Measurements from ENCODE around the gene CMIP.

The CMIP gene

GRCh38 chr16:81694494-81695280 lies 250.1 kb downstream of the CMIP start:
- Histone ChIP-seq H2AFZ (ENCODE audit: insufficient read depth, low read length, poor library complexity) (no peak overlapping the region), H4K12ac (ENCODE audit: low read depth, low read length) (no peak overlapping the region), H3K36me3 (ENCODE audit: control insufficient read depth in 1 of 2, insufficient read depth in 2 of 2, low read length in 2 of 2) (peaks cover 62 to 70% of the 10 kb centered on the region in 2 experiments), H2BK120ac (ENCODE audit: insufficient read depth, low read length, poor library complexity) (no peak overlapping the region), H2AK5ac (ENCODE audit: low read length) (no peak overlapping the region), H4K8ac (ENCODE audit: low read depth, low read length) (no peak overlapping the region), H3K4me2 (ENCODE audit: low read length) (no peak overlapping the region), H3K14ac (ENCODE audit: low read length) (no peak overlapping the region), H3K27ac (ENCODE audit: low read depth, low read length) (no peak overlapping the region), H3K23ac (ENCODE audit: low read length) (no peak overlapping the region), H2BK12ac (ENCODE audit: low read length) (no peak overlapping the region), H4K91ac (ENCODE audit: low read depth, low read length) (no peak overlapping the region), H3K79me1 (ENCODE audit: low read length) (peaks cover 3% of the 10 kb centered on the region), H3K4me1 (ENCODE audit: control insufficient read depth in 1 of 2, insufficient read depth in 2 of 2, low read length in 2 of 2) (peaks cover 0 to 5% of the 10 kb centered on the region in 2 experiments), H3K4me3 (ENCODE audit: low read depth, low read length) (no peak overlapping the region), H3K9ac (ENCODE audit: low read length) (no peak overlapping the region), H3K9me3 (ENCODE audit: insufficient read depth, low read depth, low read length) (peaks cover 5% of the 10 kb centered on the region), H3K27me3 (ENCODE audit: insufficient read depth, low read length) (no peaks in the 10 kb centered on the region), H2BK5ac (ENCODE audit: low read depth, low read length, poor library complexity) (no peak overlapping the region), H3K79me2 (ENCODE audit: control insufficient read depth, insufficient read depth, low read length, poor library complexity) (no peaks in the 10 kb centered on the region), H3K18ac (ENCODE audit: low read length) (no peak overlapping the region), H3K4ac (ENCODE audit: low read depth, low read length) (no peak overlapping the region)
- WGBS (ENCODE audit: extremely low coverage, insufficient coverage, insufficient read length), result no CpG with 5 or more reads among the region's 14 CpGs
- DNase-seq, result no peak

- no peak for DNase-seq
- no peaks in the 10 kb centered on the region for H3K79me2 ChIP-seq (ENCODE audit: control insufficient read depth, insufficient read depth, low read length, poor library complexity)
- no peak overlapping the region for H3K14ac ChIP-seq (ENCODE audit: low read length)
- H3K27ac ChIP-seq (ENCODE audit: low read depth, low read length), result no peak overlapping the region
- H3K36me3 ChIP-seq (ENCODE audit: control insufficient read depth in 1 of 2, insufficient read depth in 2 of 2, low read length in 2 of 2), result peaks cover 69 to 78% of the 10 kb centered on the region in 2 experiments
- peaks cover 5% of the 10 kb centered on the region for H3K9me3 ChIP-seq (ENCODE audit: insufficient read depth, low read depth, low read length)
- H3K4ac ChIP-seq (ENCODE audit: low read depth, low read length), result no peak overlapping the region
- peaks cover 3% of the 10 kb centered on the region for H3K79me1 ChIP-seq (ENCODE audit: low read length)
- no peak overlapping the region for H3K18ac ChIP-seq (ENCODE audit: low read length)
- H2BK5ac ChIP-seq (ENCODE audit: low read depth, low read length, poor library complexity), result no peak overlapping the region
- no peak overlapping the region for H3K23ac ChIP-seq (ENCODE audit: low read length)
- H3K9ac ChIP-seq (ENCODE audit: low read length), result no peak overlapping the region
- H4K8ac ChIP-seq (ENCODE audit: low read depth, low read length), result no peak overlapping the region
- H2AFZ ChIP-seq (ENCODE audit: insufficient read depth, low read length, poor library complexity), result no peak overlapping the region
- H3K4me1 ChIP-seq (ENCODE audit: control insufficient read depth in 1 of 2, insufficient read depth in 2 of 2, low read length in 2 of 2), result peaks cover 0 to 5% of the 10 kb centered on the region in 2 experiments
- no peak overlapping the region for H2AK5ac ChIP-seq (ENCODE audit: low read length)
- H3K4me2 ChIP-seq (ENCODE audit: low read length), result no peak overlapping the region
- H3K27me3 ChIP-seq (ENCODE audit: insufficient read depth, low read length), result no peaks in the 10 kb centered on the region
- WGBS (ENCODE audit: extremely low coverage, insufficient coverage, insufficient read length), result no CpG with 5 or more reads among the region's 10 CpGs
- no peak overlapping the region for H2BK120ac ChIP-seq (ENCODE audit: insufficient read depth, low read length, poor library complexity)
- no peak overlapping the region for H4K91ac ChIP-seq (ENCODE audit: low read depth, low read length)
- no peak overlapping the region for H4K12ac ChIP-seq (ENCODE audit: low read depth, low read length)
- H2BK12ac ChIP-seq (ENCODE audit: low read length), result no peak overlapping the region
- no peak overlapping the region for H3K4me3 ChIP-seq (ENCODE audit: low read depth, low read length)
These were observed 250.9 kb downstream of the CMIP start for GRCh38 chr16:81695321-81696165.

DNA sequence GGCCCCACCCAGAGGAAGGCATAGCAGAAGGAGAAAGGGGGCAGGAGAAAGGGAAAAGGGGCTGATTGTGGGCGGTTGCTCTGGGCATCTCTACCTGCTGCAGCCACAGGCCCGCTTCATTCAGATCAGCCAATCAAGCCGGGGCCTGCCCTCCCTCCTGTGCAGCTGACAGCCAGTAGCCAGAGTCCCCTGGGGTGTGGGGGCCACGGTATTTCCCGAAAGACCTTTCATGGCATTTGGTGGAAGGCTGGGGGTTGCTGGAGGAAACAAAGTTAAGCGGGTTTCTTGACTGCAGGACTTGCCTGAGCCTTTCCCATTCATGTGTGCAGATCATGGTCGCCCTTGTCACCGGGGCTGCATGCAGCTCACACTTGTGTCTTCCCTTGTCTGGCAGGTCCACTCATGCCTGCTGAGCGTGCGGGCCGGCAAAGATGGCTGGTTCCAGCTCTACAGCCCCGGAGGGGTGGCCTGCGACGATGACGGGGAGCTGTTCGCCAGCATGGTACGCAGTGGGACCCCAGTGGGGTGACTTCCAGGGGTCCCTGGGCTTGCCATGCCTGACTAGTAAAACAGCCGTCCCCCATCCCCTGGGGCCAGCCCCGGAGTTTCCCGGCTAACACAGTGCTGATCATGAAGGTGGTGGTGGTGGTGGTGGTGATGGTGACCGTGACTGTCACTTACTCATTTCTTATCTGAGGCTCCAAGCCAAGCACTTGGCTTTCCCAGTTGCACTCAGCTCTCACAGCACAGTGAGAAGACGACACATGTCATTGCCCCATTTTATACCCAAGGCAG lies 251.8 kb downstream of the CMIP start:
- Histone ChIP-seq H3K4ac (ENCODE audit: low read depth, low read length) (no peak overlapping the region), H4K91ac (ENCODE audit: low read depth, low read length) (no peak overlapping the region), H3K4me1 (ENCODE audit: control insufficient read depth in 1 of 2, insufficient read depth in 2 of 2, low read length in 2 of 2) (peaks cover 0 to 5% of the 10 kb centered on the region in 2 experiments), H2BK120ac (ENCODE audit: insufficient read depth, low read length, poor library complexity) (no peak overlapping the region), H3K9me3 (ENCODE audit: insufficient read depth, low read depth, low read length) (peaks cover 5% of the 10 kb centered on the region), H3K79me1 (ENCODE audit: low read length) (peaks cover 5% of the 10 kb centered on the region), H2BK12ac (ENCODE audit: low read length) (no peak overlapping the region), H4K8ac (ENCODE audit: low read depth, low read length) (no peak overlapping the region), H3K36me3 (ENCODE audit: control insufficient read depth in 1 of 2, insufficient read depth in 2 of 2, low read length in 2 of 2) (peaks cover 75 to 85% of the 10 kb centered on the region in 2 experiments), H3K79me2 (ENCODE audit: control insufficient read depth, insufficient read depth, low read length, poor library complexity) (no peaks in the 10 kb centered on the region), H2BK5ac (ENCODE audit: low read depth, low read length, poor library complexity) (no peak overlapping the region), H3K9ac (ENCODE audit: low read length) (no peak overlapping the region), H3K4me2 (ENCODE audit: low read length) (no peak overlapping the region), H2AFZ (ENCODE audit: insufficient read depth, low read length, poor library complexity) (no peak overlapping the region), H2AK5ac (ENCODE audit: low read length) (no peak overlapping the region), H3K14ac (ENCODE audit: low read length) (no peak overlapping the region), H3K27ac (ENCODE audit: low read depth, low read length) (no peak overlapping the region), H3K27me3 (ENCODE audit: insufficient read depth, low read length) (no peaks in the 10 kb centered on the region), H3K23ac (ENCODE audit: low read length) (no peak overlapping the region), H4K12ac (ENCODE audit: low read depth, low read length) (no peak overlapping the region), H3K18ac (ENCODE audit: low read length) (peak overlapping the region; percentile 12), H3K4me3 (ENCODE audit: low read depth, low read length) (no peak overlapping the region)
- peak in 1 of 2 donors; percentile 26 for DNase-seq
- no CpG with 5 or more reads among the region's 22 CpGs for WGBS (ENCODE audit: extremely low coverage, insufficient coverage, insufficient read length)

DNA sequence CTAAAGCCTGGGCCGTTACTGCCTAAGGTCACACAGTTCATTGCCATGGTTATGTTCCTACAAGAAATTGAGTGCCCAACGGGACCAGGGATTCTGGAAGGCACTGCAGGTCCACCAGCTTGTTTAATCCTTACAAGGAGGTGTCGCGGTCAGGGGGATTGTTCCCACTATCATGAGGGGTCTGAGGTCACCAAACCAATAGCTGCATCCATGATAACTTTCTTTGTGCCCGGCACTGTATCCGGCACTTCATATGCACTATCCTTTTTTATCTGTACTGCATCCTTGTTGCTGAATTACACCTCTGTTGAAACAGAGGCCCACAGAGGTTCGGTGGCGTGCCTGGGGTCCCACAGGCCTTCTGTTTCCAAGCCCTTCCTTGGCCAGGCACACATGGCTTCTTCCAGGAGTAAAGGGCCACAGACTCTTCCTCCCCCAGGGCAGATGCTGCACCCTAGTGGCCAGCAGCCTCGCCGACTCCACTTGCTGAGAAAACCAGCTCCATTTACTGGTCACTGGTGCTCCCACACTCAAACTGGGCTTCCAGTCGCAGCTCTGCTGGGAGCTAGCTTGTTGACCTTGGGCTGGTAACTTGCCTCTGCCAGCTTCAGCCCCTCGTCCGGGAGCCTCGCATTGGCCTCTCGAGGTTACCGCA lies 252.5 kb downstream of the CMIP start:
- no peak overlapping the region for H3K4me2 ChIP-seq (ENCODE audit: low read length)
- DNase-seq, result peak in 1 of 2 donors; percentile 70
- H3K4me3 ChIP-seq (ENCODE audit: low read depth, low read length), result no peak overlapping the region
- H3K79me2 ChIP-seq (ENCODE audit: control insufficient read depth, insufficient read depth, low read length, poor library complexity), result no peaks in the 10 kb centered on the region
- peaks cover 0 to 3% of the 10 kb centered on the region in 2 experiments for H3K4me1 ChIP-seq (ENCODE audit: control insufficient read depth in 1 of 2, insufficient read depth in 2 of 2, low read length in 2 of 2)
- peaks cover 5% of the 10 kb centered on the region for H3K79me1 ChIP-seq (ENCODE audit: low read length)
- H3K23ac ChIP-seq (ENCODE audit: low read length), result no peak overlapping the region
- no peak overlapping the region for H2AK5ac ChIP-seq (ENCODE audit: low read length)
- no CpG with 5 or more reads among the region's 16 CpGs for WGBS (ENCODE audit: extremely low coverage, insufficient coverage, insufficient read length)
- H3K27me3 ChIP-seq (ENCODE audit: insufficient read depth, low read length), result no peaks in the 10 kb centered on the region
- H4K8ac ChIP-seq (ENCODE audit: low read depth, low read length), result no peak overlapping the region
- H4K91ac ChIP-seq (ENCODE audit: low read depth, low read length), result no peak overlapping the region
- H2BK5ac ChIP-seq (ENCODE audit: low read depth, low read length, poor library complexity), result no peak overlapping the region
- H3K27ac ChIP-seq (ENCODE audit: low read depth, low read length), result no peak overlapping the region
- H2BK120ac ChIP-seq (ENCODE audit: insufficient read depth, low read length, poor library complexity), result no peak overlapping the region
- H4K12ac ChIP-seq (ENCODE audit: low read depth, low read length), result no peak overlapping the region
- H3K14ac ChIP-seq (ENCODE audit: low read length), result no peak overlapping the region
- no peak overlapping the region for H3K18ac ChIP-seq (ENCODE audit: low read length)
- peaks cover 3% of the 10 kb centered on the region for H3K9me3 ChIP-seq (ENCODE audit: insufficient read depth, low read depth, low read length)
- H2BK12ac ChIP-seq (ENCODE audit: low read length), result no peak overlapping the region
- H2AFZ ChIP-seq (ENCODE audit: insufficient read depth, low read length, poor library complexity), result no peak overlapping the region
- no peak overlapping the region for H3K4ac ChIP-seq (ENCODE audit: low read depth, low read length)
- peaks cover 75 to 85% of the 10 kb centered on the region in 2 experiments for H3K36me3 ChIP-seq (ENCODE audit: control insufficient read depth in 1 of 2, insufficient read depth in 2 of 2, low read length in 2 of 2)
- H3K9ac ChIP-seq (ENCODE audit: low read length), result no peak overlapping the region

Data from trophoblast cell (in vitro differentiated cells and primary cell).